Liver (tissue), 2 donors: ENCODE data around the gene DNMT1.

Source experiments
- FOXA1 ChIP-seq: IDR thresholded peaks from 2 replicates; pipeline ENCODE4 v1.6.1; 2016; ENCODE audit warnings: antibody characterized with exemption
- TF ChIP-seq, protein P1 (sequence below): fragments of 150-350 bp; IDR thresholded peaks from 2 replicates; pipeline ENCODE4 v1.5.1; 2017; ENCODE audit warnings: improper control_type of control experiment, low read depth, low read length; ENCODE audit not compliant: missing input control
- TF ChIP-seq, protein P2 (sequence below): IDR thresholded peaks from 2 replicates; pipeline ENCODE4 v1.6.1; 2016; ENCODE audit warnings: antibody characterized with exemption, mild to moderate bottlenecking
- donor health status: healthy.

DNA sequence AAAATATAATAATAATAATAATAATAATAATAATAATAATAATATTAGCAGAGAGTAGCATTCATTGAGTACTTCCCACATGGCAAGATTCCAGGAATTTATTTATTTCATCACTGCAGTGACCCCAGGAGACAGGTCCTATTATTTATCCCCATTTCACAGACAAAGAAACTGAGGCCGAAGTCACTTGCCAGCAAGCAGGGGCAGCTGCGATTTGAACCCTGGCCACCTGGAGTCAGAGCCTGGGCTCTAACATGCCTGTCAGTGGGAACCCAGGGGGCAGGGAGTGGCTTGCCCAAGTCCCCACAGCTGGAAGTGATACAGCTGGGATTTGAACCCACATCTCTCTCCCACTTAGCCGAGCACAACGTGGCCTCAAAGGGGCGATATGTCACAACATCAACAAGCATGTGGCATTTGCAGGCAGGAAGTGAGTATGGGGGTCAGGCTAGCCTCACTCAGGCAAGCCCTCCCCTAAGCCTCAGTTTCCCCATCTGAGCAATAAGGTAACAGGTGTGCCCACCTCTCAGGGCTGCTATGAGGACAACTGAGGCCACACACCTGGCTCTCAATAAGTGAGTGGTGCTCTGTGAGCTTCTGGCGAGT is 105.7 kb downstream of the DNMT1 start:
- TF ChIP-seq, protein P1, sequence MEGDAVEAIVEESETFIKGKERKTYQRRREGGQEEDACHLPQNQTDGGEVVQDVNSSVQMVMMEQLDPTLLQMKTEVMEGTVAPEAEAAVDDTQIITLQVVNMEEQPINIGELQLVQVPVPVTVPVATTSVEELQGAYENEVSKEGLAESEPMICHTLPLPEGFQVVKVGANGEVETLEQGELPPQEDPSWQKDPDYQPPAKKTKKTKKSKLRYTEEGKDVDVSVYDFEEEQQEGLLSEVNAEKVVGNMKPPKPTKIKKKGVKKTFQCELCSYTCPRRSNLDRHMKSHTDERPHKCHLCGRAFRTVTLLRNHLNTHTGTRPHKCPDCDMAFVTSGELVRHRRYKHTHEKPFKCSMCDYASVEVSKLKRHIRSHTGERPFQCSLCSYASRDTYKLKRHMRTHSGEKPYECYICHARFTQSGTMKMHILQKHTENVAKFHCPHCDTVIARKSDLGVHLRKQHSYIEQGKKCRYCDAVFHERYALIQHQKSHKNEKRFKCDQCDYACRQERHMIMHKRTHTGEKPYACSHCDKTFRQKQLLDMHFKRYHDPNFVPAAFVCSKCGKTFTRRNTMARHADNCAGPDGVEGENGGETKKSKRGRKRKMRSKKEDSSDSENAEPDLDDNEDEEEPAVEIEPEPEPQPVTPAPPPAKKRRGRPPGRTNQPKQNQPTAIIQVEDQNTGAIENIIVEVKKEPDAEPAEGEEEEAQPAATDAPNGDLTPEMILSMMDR: no peak
- TF ChIP-seq, protein P2, sequence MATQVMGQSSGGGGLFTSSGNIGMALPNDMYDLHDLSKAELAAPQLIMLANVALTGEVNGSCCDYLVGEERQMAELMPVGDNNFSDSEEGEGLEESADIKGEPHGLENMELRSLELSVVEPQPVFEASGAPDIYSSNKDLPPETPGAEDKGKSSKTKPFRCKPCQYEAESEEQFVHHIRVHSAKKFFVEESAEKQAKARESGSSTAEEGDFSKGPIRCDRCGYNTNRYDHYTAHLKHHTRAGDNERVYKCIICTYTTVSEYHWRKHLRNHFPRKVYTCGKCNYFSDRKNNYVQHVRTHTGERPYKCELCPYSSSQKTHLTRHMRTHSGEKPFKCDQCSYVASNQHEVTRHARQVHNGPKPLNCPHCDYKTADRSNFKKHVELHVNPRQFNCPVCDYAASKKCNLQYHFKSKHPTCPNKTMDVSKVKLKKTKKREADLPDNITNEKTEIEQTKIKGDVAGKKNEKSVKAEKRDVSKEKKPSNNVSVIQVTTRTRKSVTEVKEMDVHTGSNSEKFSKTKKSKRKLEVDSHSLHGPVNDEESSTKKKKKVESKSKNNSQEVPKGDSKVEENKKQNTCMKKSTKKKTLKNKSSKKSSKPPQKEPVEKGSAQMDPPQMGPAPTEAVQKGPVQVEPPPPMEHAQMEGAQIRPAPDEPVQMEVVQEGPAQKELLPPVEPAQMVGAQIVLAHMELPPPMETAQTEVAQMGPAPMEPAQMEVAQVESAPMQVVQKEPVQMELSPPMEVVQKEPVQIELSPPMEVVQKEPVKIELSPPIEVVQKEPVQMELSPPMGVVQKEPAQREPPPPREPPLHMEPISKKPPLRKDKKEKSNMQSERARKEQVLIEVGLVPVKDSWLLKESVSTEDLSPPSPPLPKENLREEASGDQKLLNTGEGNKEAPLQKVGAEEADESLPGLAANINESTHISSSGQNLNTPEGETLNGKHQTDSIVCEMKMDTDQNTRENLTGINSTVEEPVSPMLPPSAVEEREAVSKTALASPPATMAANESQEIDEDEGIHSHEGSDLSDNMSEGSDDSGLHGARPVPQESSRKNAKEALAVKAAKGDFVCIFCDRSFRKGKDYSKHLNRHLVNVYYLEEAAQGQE: no peak
- no peak for TF ChIP-seq FOXA1
